Measurements from ENCODE around the gene ZSCAN29. TPM values are rescaled to one million over a fixed set of nuclear protein-coding genes. Genes with fewer than 3 reads are reported as not detected.

The ZSCAN29 gene
- total RNA-seq, 1 experiment from 2014 or later: 34.4 TPM

DNA sequence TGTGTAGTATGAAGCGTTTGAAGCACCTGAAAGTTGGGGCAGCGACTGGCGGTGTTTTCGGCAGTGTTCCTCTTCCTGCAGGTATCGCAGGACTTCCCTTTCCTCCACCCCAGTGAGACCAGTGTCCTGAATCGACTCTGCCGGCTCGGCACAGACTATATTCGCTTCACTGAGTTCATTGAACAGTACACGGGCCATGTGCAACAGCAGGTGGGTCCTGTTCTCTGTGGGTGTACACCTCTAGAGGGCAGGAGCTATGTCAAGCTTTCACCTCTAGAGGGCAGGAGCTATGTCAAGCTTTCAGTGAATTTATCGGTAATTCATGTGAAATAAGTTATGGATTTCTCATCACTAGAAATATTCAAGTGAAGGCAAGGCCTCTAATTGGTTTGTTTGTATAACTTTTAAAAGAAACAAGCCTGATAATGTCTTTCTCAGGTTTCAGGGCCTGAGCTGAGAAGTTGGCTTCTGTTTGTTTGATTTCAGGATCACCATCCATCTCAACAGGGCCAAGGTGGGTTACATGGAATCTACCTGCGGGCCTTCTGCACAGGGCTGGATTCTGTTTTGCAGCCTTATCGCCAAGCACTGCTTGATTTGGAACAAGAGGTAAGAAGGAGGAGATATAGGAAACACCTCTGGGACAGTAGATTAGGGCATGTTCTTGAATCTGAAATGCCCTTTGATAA, 5.3 kb upstream of the ZSCAN29 start:
- no peak overlapping the region for H3K27ac ChIP-seq (ENCODE audit: low read depth, low read length, poor library complexity, severe bottlenecking)
- BruUV-seq (replicated peaks): no TSS peak
- H3K4me3 ChIP-seq (ENCODE audit: low read depth, low read length, poor library complexity, severe bottlenecking): no peak overlapping the region
- H3K36me3 ChIP-seq (ENCODE audit: insufficient read depth, low read length, poor library complexity, severe bottlenecking): peaks cover 35% of the 10 kb centered on the region
- H3K27me3 ChIP-seq (replicated peaks; ENCODE audit: insufficient read depth, low read depth, low read length, poor library complexity): no peaks in the 10 kb centered on the region
- ChIA-PET CTCF (interaction anchor here (0.6 to 1.0 kb wide), 7 partner anchors 13 to 142 kb away, joined by 3 to 4 read pairs (median 3); no protein-coding TSS in a partner anchor), POLR2A (ENCODE audit: low non-redundant PET) (no interaction called here)
- DNase-seq (ENCODE audit: low spot score): peak; percentile 49
- intact Hi-C loops (cut with micrococcal nuclease; ENCODE audit: unreplicated experiment): no loop called here
- TF ChIP-seq, protein P1, sequence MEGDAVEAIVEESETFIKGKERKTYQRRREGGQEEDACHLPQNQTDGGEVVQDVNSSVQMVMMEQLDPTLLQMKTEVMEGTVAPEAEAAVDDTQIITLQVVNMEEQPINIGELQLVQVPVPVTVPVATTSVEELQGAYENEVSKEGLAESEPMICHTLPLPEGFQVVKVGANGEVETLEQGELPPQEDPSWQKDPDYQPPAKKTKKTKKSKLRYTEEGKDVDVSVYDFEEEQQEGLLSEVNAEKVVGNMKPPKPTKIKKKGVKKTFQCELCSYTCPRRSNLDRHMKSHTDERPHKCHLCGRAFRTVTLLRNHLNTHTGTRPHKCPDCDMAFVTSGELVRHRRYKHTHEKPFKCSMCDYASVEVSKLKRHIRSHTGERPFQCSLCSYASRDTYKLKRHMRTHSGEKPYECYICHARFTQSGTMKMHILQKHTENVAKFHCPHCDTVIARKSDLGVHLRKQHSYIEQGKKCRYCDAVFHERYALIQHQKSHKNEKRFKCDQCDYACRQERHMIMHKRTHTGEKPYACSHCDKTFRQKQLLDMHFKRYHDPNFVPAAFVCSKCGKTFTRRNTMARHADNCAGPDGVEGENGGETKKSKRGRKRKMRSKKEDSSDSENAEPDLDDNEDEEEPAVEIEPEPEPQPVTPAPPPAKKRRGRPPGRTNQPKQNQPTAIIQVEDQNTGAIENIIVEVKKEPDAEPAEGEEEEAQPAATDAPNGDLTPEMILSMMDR (conservative IDR thresholded peaks at IDR 0.05; ENCODE audit: low read depth, low read length): peak; percentile 87
- no peak for TF ChIP-seq EZH2 (IDR thresholded peaks at IDR 0.05; ENCODE audit: borderline replicate concordance, low read depth, low read length, poor library complexity, severe bottlenecking)
- no peaks in the 10 kb centered on the region for H3K9me3 ChIP-seq (ENCODE audit: low read depth, low read length, poor library complexity, severe bottlenecking)
- no peaks in the 10 kb centered on the region for H3K4me1 ChIP-seq (ENCODE audit: insufficient read depth, low read length, poor library complexity, severe bottlenecking)

DNA sequence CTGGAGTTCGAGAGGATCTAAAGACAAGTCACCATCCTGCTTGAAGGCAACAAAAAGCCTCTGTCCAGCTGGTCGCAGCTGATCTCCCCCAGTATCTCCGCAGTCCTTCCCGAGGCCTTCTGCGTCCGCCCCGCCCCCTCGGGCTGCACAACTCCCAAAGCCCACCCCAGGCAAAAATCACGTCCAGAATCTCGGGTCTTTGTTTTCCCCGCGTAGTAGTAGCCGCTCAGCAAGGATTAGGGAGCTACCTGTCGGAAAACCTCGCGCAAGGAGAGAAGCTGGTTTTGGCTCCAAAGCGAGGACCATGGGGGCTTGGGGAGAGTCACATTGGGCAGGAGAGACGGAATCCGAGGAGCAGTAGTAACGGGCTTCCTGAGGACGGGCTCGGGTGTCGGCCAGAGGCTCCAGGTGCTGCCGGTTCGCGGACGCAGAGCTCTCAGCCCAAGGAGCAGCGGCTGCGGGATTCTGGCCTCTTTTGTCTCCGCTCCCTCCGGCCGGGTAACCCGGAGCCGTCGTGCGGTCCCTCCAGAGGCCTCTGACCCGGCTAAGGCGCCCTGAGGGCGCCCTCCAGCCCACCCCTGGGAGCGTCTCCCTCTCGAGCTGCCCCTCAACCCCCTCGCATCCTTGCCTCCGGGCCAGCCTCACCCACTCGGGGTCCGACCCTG, 401 bp downstream of the ZSCAN29 start:
- peak; percentile 30 for DNase-seq (ENCODE audit: low spot score)
- CTCF ChIA-PET: no interaction called here
- POLR2A ChIA-PET (ENCODE audit: low non-redundant PET): interaction anchor here (0.5 to 0.7 kb wide), 4 partner anchors 9 to 255 kb away, joined by 4 to 5 read pairs (median 5); no protein-coding TSS in a partner anchor
- H3K4me3 ChIP-seq (ENCODE audit: low read depth, low read length, poor library complexity, severe bottlenecking): peak overlapping the region; percentile 87
- H3K27ac ChIP-seq (ENCODE audit: low read depth, low read length, poor library complexity, severe bottlenecking): peak overlapping the region; percentile 80
- no peaks in the 10 kb centered on the region for H3K9me3 ChIP-seq (ENCODE audit: low read depth, low read length, poor library complexity, severe bottlenecking)
- H3K27me3 ChIP-seq (replicated peaks; ENCODE audit: insufficient read depth, low read depth, low read length, poor library complexity): no peaks in the 10 kb centered on the region
- H3K4me1 ChIP-seq (ENCODE audit: insufficient read depth, low read length, poor library complexity, severe bottlenecking): no peaks in the 10 kb centered on the region
- TF ChIP-seq, protein P1 (conservative IDR thresholded peaks at IDR 0.05; ENCODE audit: low read depth, low read length): no peak
- TF ChIP-seq EZH2 (IDR thresholded peaks at IDR 0.05; ENCODE audit: borderline replicate concordance, low read depth, low read length, poor library complexity, severe bottlenecking): no peak
- H3K36me3 ChIP-seq (ENCODE audit: insufficient read depth, low read length, poor library complexity, severe bottlenecking): peaks cover 30% of the 10 kb centered on the region
- BruUV-seq (replicated peaks): no TSS peak
- intact Hi-C loops (cut with micrococcal nuclease; ENCODE audit: unreplicated experiment): no loop called here

GRCh38 chr15:43361313-43361903, 9.4 kb downstream of the ZSCAN29 start:
- intact Hi-C loops (cut with micrococcal nuclease; ENCODE audit: unreplicated experiment): no loop called here
- Histone ChIP-seq H3K4me3 (ENCODE audit: low read depth, low read length, poor library complexity, severe bottlenecking) (no peak overlapping the region), H3K9me3 (ENCODE audit: low read depth, low read length, poor library complexity, severe bottlenecking) (peaks cover 66% of the 10 kb centered on the region), H3K36me3 (ENCODE audit: insufficient read depth, low read length, poor library complexity, severe bottlenecking) (peaks cover 77% of the 10 kb centered on the region), H3K27ac (ENCODE audit: low read depth, low read length, poor library complexity, severe bottlenecking) (no peak overlapping the region), H3K4me1 (ENCODE audit: insufficient read depth, low read length, poor library complexity, severe bottlenecking) (no peaks in the 10 kb centered on the region), H3K27me3 (replicated peaks; ENCODE audit: insufficient read depth, low read depth, low read length, poor library complexity) (no peaks in the 10 kb centered on the region)
- no peak for DNase-seq (ENCODE audit: low spot score)
- CTCF ChIA-PET: no interaction called here
- TF ChIP-seq, protein P1 (conservative IDR thresholded peaks at IDR 0.05; ENCODE audit: low read depth, low read length): no peak
- no peak for TF ChIP-seq EZH2 (IDR thresholded peaks at IDR 0.05; ENCODE audit: borderline replicate concordance, low read depth, low read length, poor library complexity, severe bottlenecking)
- POLR2A ChIA-PET (ENCODE audit: low non-redundant PET): interaction anchor here (0.7 kb wide), 1 partner anchor 9 kb away, joined by 5 read pairs; no protein-coding TSS in a partner anchor
- TSS peak; percentile 21 for BruUV-seq (replicated peaks)
